HG02678 (cell line): ENCODE results near the gene MYLK.
"Not testable (repeated sequence)": the region's sequence is repeated elsewhere in the genome, so short reads cannot be mapped to it uniquely, and the experiment has no call there.

ENCODE experiments used
- ATAC-seq: cut with Tn5 transposase; IDR thresholded peaks from one replicate; pipeline ENCODE4 v1.9.1; 2021; ENCODE audit warnings: mild to moderate bottlenecking, moderate library complexity; ENCODE audit not compliant: unreplicated experiment

MYLK gene

GRCh38 chr3:123753286-123753685 is 130.8 kb downstream of the MYLK start:
- ATAC-seq = no peak

GRCh38 chr3:123752228-123752627 is 131.9 kb downstream of the MYLK start:
- ATAC-seq = no peak

- ATAC-seq = no peak
Observed at GRCh38 chr3:123751433-123751832, 132.7 kb downstream of the MYLK start.

GRCh38 chr3:123750659-123751420 is 133.3 kb downstream of the MYLK start:
- no peak for ATAC-seq

- ATAC-seq = no peak
Observed at GRCh38 chr3:123750209-123750608, 133.9 kb downstream of the MYLK start.

- ATAC-seq = no peak
Observed at GRCh38 chr3:123749711-123750110, 134.4 kb downstream of the MYLK start.

- ATAC-seq = no peak
Observed at GRCh38 chr3:123745184-123745855, 138.8 kb downstream of the MYLK start.

GRCh38 chr3:123744064-123744463 is 140.1 kb downstream of the MYLK start:
- no peak for ATAC-seq

GRCh38 chr3:123743121-123743520 is 141.0 kb downstream of the MYLK start:
- ATAC-seq = no peak

GRCh38 chr3:123741041-123741511 is 143.1 kb downstream of the MYLK start:
- no peak for ATAC-seq

- ATAC-seq = no peak
Observed at GRCh38 chr3:123740391-123740822, 143.7 kb downstream of the MYLK start.

- ATAC-seq = no peak
Observed at GRCh38 chr3:123739754-123740153, 144.4 kb downstream of the MYLK start.

- ATAC-seq = no peak
Observed at GRCh38 chr3:123739106-123739505, 145.0 kb downstream of the MYLK start.

GRCh38 chr3:123738522-123738921 is 145.6 kb downstream of the MYLK start:
- ATAC-seq = not testable (repeated sequence)

GRCh38 chr3:123737168-123737567 is 147.0 kb downstream of the MYLK start:
- no peak for ATAC-seq

GRCh38 chr3:123735456-123735855 is 148.7 kb downstream of the MYLK start:
- no peak for ATAC-seq

GRCh38 chr3:123734527-123734902 is 149.6 kb downstream of the MYLK start:
- ATAC-seq = no peak

GRCh38 chr3:123733805-123734526 is 150.2 kb downstream of the MYLK start:
- no peak for ATAC-seq

- no peak for ATAC-seq
Observed at GRCh38 chr3:123733341-123733740, 150.8 kb downstream of the MYLK start.

GRCh38 chr3:123732447-123732846 is 151.7 kb downstream of the MYLK start:
- no peak for ATAC-seq

GRCh38 chr3:123730829-123731228 is 153.3 kb downstream of the MYLK start:
- ATAC-seq = no peak

- no peak for ATAC-seq
Observed at GRCh38 chr3:123728991-123729390, 155.1 kb downstream of the MYLK start.
